B cell (primary cell): Measurements from ENCODE around the gene TMEM231. TPM values are rescaled to one million over a fixed set of nuclear protein-coding genes. Genes with fewer than 3 reads are reported as not detected.

Experiments
- ATAC-seq: fragments of 200-7000 bp; cut with Tn5 transposase; one replicate; pipeline ENCODE4 v1.10.0; 2021; ENCODE audit warnings: low read depth, mild to moderate bottlenecking, moderate number of reproducible peaks, moderate library complexity
- CTCF ChIA-PET: fragments of 350-600 bp; sonication (Branson Sonifier 250); formaldehyde crosslinking; loops from one replicate; lab custom pipeline; 2021; ENCODE audit warnings: antibody characterized with exemption, inconsistent platforms; lab: Charles Lee
- POLR2A ChIA-PET: fragments of 350-600 bp; sonication (Branson Sonifier 250); formaldehyde crosslinking; loops from one replicate; lab custom pipeline; 2021; ENCODE audit warnings: antibody characterized with exemption; lab: Charles Lee
- DNase-seq: peaks from one replicate; pipeline ENCODE4 v3.0.0; 2013
- H2AFZ ChIP-seq: 2 replicates; pipeline ENCODE4 v1.6.1; 2012; ENCODE audit warnings: mild to moderate bottlenecking, low read depth, low read length; ENCODE audit not compliant: insufficient read depth, poor library complexity, severe bottlenecking
- H3K27ac ChIP-seq, 2 donors: 1 replicate in 1 of 2; 2 replicates in 1 of 2; pipeline ENCODE4 v1.5.1; 2012 to 2013; ENCODE audit warnings: low read length in 2 of 2, mild to moderate bottlenecking in 2 of 2, moderate library complexity in 1 of 2
- H3K27me3 ChIP-seq, 4 experiments: fragments of 200-600 bp in 1 of 4; sonication (generic) in 1 of 4; replicated peaks in 1 of 4; 1 replicate in 2 of 4; 2 replicates in 2 of 4; pipeline versions ENCODE4 v1.6.1 to v1.7.0; 2013 to 2016; ENCODE audit warnings: low read length in 3 of 4, mild to moderate bottlenecking in 2 of 4, mixed read lengths in 1 of 4, moderate library complexity in 1 of 4; ENCODE audit not compliant: insufficient read depth in 4 of 4, control insufficient read depth in 3 of 4; ENCODE audit errors: control extremely low read depth in 1 of 4
- H3K36me3 ChIP-seq, 2 experiments: replicated peaks in 1 of 2; 1 replicate in 1 of 2; 2 replicates in 1 of 2; pipeline versions ENCODE4 v1.6.1 to v1.7.1; 2013; ENCODE audit warnings: low read length in 1 of 2; ENCODE audit not compliant: insufficient read depth in 2 of 2, control insufficient read depth in 1 of 2; ENCODE audit errors: control extremely low read depth in 1 of 2, extremely low read depth in 1 of 2
- H3K4me1 ChIP-seq, 2 donors: fragments of 200-600 bp in 1 of 2; sonication (generic) in 1 of 2; 1 replicate in 1 of 2; 2 replicates in 1 of 2; pipeline versions ENCODE4 v1.5.1 to v1.6.1; 2013 to 2017; ENCODE audit warnings: low read length in 2 of 2; ENCODE audit not compliant: control insufficient read depth in 2 of 2, insufficient read depth in 2 of 2
- H3K4me2 ChIP-seq: replicated peaks from 2 replicates; pipeline ENCODE3; 2012; ENCODE audit warnings: mild to moderate bottlenecking, low read depth, low read length; ENCODE audit not compliant: poor library complexity, severe bottlenecking
- H3K4me3 ChIP-seq, 5 experiments: fragments of 200-600 bp in 1 of 5; sonication (generic) in 1 of 5; 1 replicate in 3 of 5; 2 replicates in 2 of 5; pipeline versions ENCODE4 v1.5.1 to v1.7.0; 2011 to 2016; ENCODE audit warnings: low read length in 4 of 5, mild to moderate bottlenecking in 4 of 5, low read depth in 2 of 5, control low read depth in 1 of 5, moderate library complexity in 1 of 5; ENCODE audit not compliant: insufficient read depth in 1 of 5; ENCODE audit errors: control extremely low read depth in 1 of 5, extremely low read depth in 1 of 5
- H3K79me2 ChIP-seq: fragments of 200-600 bp; sonication (generic); one replicate; pipeline ENCODE4 v1.6.0; 2016; ENCODE audit warnings: low read length; ENCODE audit not compliant: control insufficient read depth, insufficient read depth
- H3K9ac ChIP-seq: fragments of 200-600 bp; sonication (generic); 2 replicates; pipeline ENCODE4 v1.6.1; 2017; ENCODE audit warnings: mild to moderate bottlenecking, low read length, moderate library complexity
- H3K9me3 ChIP-seq, 3 donors: one replicate each; pipeline versions ENCODE4 v1.6.1 to v1.7.1; 2013; ENCODE audit warnings: low read length in 2 of 3; ENCODE audit not compliant: control insufficient read depth in 2 of 3, insufficient read depth in 1 of 3; ENCODE audit errors: control extremely low read depth in 1 of 3
- H4K20me1 ChIP-seq: 2 replicates; pipeline ENCODE4 v1.6.0; 2012; ENCODE audit warnings: mild to moderate bottlenecking, low read length; ENCODE audit not compliant: insufficient read depth, control insufficient read depth, poor library complexity, severe bottlenecking
- H3K27ac Mint-ChIP-seq: one replicate; pipeline ENCODE4 v1.8.0; 2021; ENCODE audit warnings: mixed read lengths
- H3K27me3 Mint-ChIP-seq: one replicate; pipeline ENCODE4 v1.8.0; 2021; ENCODE audit warnings: mixed read lengths
- H3K4me1 Mint-ChIP-seq: one replicate; pipeline ENCODE4 v1.8.0; 2021; ENCODE audit warnings: mixed read lengths
- H3K4me3 Mint-ChIP-seq: one replicate; pipeline ENCODE4 v1.8.0; 2021; ENCODE audit warnings: mixed read lengths
- H3K9me3 Mint-ChIP-seq: one replicate; pipeline ENCODE4 v1.8.0; 2022; ENCODE audit warnings: mixed read lengths; ENCODE audit not compliant: insufficient read depth
- EZH2 ChIP-seq: IDR thresholded peaks from 2 replicates; pipeline ENCODE4 v1.6.1; 2012; ENCODE audit warnings: borderline replicate concordance, low read depth, mild to moderate bottlenecking, moderate library complexity, low read length; ENCODE audit not compliant: insufficient read depth, poor library complexity, severe bottlenecking
- WGBS: methylation state at CpG from one replicate; pipeline ENCODE4 v1.1.5; 2013; ENCODE audit warnings: missing lambda C conversion rate; ENCODE audit not compliant: insufficient coverage; 5-methylcytosine and 5-hydroxymethylcytosine counted together
- intact Hi-C: fragments of 100-400 bp; cut with micrococcal nuclease; formaldehyde crosslinking; loops from one replicate; pipeline ENCODE4 v1.10.0; 2022
- polyA plus RNA-seq: library from polyadenylated mRNA; depleted of rRNA; stranded (reverse); fragments of >200 nt; gene quantifications from 2 replicates; pipeline ENCODE4 v1.2.3, GENCODE V29; 2012
- total RNA-seq, 2 donors: library from RNA; stranded (reverse); fragments of 120-200 nt in 1 of 2; gene quantifications; 1 replicate in 1 of 2; 2 replicates in 1 of 2; pipeline versions ENCODE4 v1.2.3 to v1.2.4, GENCODE V29; 2013 to 2022
- TF ChIP-seq, protein P1 (sequence below): fragments of 200-600 bp; IDR thresholded peaks from one replicate; pipeline ENCODE4 v1.8.0; 2022; ENCODE audit warnings: antibody characterized with exemption, mild to moderate bottlenecking

TMEM231 gene
- total and polyA plus RNA-seq, 2 donors (not counting 1 experiment from before 2014, with no cell fraction given) = 4.2 to 6.0 TPM

GRCh38 chr16:75491876-75492275, 64.2 kb downstream of the TMEM231 start:
- Mint-ChIP-seq H3K9me3 (no peaks in the 10 kb centered on the region), H3K27me3 (peaks cover 22% of the 10 kb centered on the region), H3K27ac (no peak overlapping the region), H3K4me3 (no peak overlapping the region), H3K4me1 (peaks cover 17% of the 10 kb centered on the region)
- no peak for ATAC-seq
- Histone ChIP-seq H3K79me2 (no peaks in the 10 kb centered on the region), H3K36me3 (no peaks in the 10 kb centered on the region), H3K4me1 (peaks cover 7 to 11% of the 10 kb centered on the region in 2 donors), H2AFZ (no peak overlapping the region), H3K27ac (no peak overlapping the region), H3K27me3 (peaks cover 0 to 16% (median 5%) of the 10 kb centered on the region in 4 experiments), H3K9me3 (peaks cover 0 to 3% (median 0%) of the 10 kb centered on the region in 3 donors), H3K9ac (no peak overlapping the region), H3K4me2 (no peak overlapping the region), H4K20me1 (no peaks in the 10 kb centered on the region), H3K4me3 (no peak overlapping the region)
- no peak for DNase-seq
- intact Hi-C loops = no loop called here
- ChIA-PET CTCF (interaction anchor here (1.0 to 1.2 kb wide), 2 partner anchors 20 to 25 kb away, joined by 3 read pairs; no protein-coding TSS in a partner anchor), POLR2A (no interaction called here)
- no peak for TF ChIP-seq EZH2
- TF ChIP-seq, protein P1, sequence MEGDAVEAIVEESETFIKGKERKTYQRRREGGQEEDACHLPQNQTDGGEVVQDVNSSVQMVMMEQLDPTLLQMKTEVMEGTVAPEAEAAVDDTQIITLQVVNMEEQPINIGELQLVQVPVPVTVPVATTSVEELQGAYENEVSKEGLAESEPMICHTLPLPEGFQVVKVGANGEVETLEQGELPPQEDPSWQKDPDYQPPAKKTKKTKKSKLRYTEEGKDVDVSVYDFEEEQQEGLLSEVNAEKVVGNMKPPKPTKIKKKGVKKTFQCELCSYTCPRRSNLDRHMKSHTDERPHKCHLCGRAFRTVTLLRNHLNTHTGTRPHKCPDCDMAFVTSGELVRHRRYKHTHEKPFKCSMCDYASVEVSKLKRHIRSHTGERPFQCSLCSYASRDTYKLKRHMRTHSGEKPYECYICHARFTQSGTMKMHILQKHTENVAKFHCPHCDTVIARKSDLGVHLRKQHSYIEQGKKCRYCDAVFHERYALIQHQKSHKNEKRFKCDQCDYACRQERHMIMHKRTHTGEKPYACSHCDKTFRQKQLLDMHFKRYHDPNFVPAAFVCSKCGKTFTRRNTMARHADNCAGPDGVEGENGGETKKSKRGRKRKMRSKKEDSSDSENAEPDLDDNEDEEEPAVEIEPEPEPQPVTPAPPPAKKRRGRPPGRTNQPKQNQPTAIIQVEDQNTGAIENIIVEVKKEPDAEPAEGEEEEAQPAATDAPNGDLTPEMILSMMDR = no peak
- 100% methylated on average over 1 of the region's 1 CpG for WGBS

DNA sequence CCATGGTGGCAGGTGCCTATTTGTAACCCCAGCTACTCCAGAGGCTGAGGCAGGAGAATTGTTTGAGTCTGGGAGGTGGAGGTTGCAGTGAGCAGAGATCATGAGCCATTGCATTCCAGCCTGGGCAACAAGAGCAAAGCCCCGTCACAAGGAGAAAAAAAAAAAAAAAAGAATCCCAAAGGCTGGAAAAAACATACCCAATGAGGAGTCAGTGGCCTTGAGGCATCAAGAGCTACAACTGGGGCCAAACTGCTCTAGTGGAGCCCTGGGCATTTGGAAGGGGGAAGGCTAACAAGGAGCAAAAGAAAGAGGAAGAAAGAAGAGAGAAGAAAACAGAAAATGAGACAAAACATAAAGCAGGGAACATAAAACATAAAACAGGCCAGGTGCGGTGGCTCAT, 67.7 kb downstream of the TMEM231 start:
- H3K9me3 ChIP-seq = no peaks in the 10 kb centered on the region
- no peak overlapping the region for H3K9ac ChIP-seq
- H2AFZ ChIP-seq = no peak overlapping the region
- no peaks in the 10 kb centered on the region for H4K20me1 ChIP-seq
- no peaks in the 10 kb centered on the region for H3K36me3 ChIP-seq
- ATAC-seq (no peak), DNase-seq (no peak)
- WGBS = 60% methylated on average over 1 of the region's 2 CpGs
- no peaks in the 10 kb centered on the region for H3K27me3 ChIP-seq
- Mint-ChIP-seq H3K9me3 (no peaks in the 10 kb centered on the region), H3K4me1 (peaks cover 31% of the 10 kb centered on the region), H3K27ac (no peak overlapping the region), H3K27me3 (peaks cover 4% of the 10 kb centered on the region), H3K4me3 (no peak overlapping the region)
- no peak overlapping the region for H3K27ac ChIP-seq
- peaks cover 0 to 3% of the 10 kb centered on the region in 2 donors for H3K4me1 ChIP-seq
- intact Hi-C loops = no loop called here
- ChIA-PET POLR2A (interaction anchor here (0.7 kb wide), 1 partner anchor 12 kb away, joined by 4 read pairs; no protein-coding TSS in a partner anchor), CTCF (no interaction called here)
- no peak overlapping the region for H3K4me2 ChIP-seq
- TF ChIP-seq, protein P1 = no peak
- no peak overlapping the region for H3K4me3 ChIP-seq
- no peaks in the 10 kb centered on the region for H3K79me2 ChIP-seq

Other genes starting within 250 kb of the TMEM231 start
- gene CFDP1, start 122.7 kb downstream of the TMEM231 start, total RNA-seq = 39.5 and 42.8 TPM in 2 replicates
- gene CFDP1, start 122.7 kb downstream of the TMEM231 start, polyA plus RNA-seq = 6.3 and 20.3 TPM in 2 replicates
- 37.9 and 45.6 TPM in 2 replicates for gene TMEM170A, start 91.6 kb downstream of the TMEM231 start, total RNA-seq
- gene TMEM170A, start 91.6 kb downstream of the TMEM231 start, polyA plus RNA-seq = 21.8 and 41.9 TPM in 2 replicates
- gene CHST6, start 60.8 kb downstream of the TMEM231 start, total RNA-seq = 0.07 and 0.17 TPM in 2 replicates
- 0.01 TPM in 1 of 2 replicates, not detected in the other for gene CHST6, start 60.8 kb downstream of the TMEM231 start, polyA plus RNA-seq
- gene CHST5, start 20.1 kb downstream of the TMEM231 start, total RNA-seq = 0.56 and 0.99 TPM in 2 replicates
- not detected in 2 replicates for gene CHST5, start 20.1 kb downstream of the TMEM231 start, polyA plus RNA-seq
- gene GABARAPL2, start 10.1 kb upstream of the TMEM231 start, total RNA-seq = 84.8 and 84.9 TPM in 2 replicates
- 73.0 and 107 TPM in 2 replicates for gene GABARAPL2, start 10.1 kb upstream of the TMEM231 start, polyA plus RNA-seq
- 71.2 and 75.2 TPM in 2 replicates for gene ADAT1, start 67.0 kb upstream of the TMEM231 start, total RNA-seq
- 28.4 and 31.7 TPM in 2 replicates for gene ADAT1, start 67.0 kb upstream of the TMEM231 start, polyA plus RNA-seq
- 102 and 114 TPM in 2 replicates for gene KARS1, start 91.4 kb upstream of the TMEM231 start, total RNA-seq
- gene KARS1, start 91.4 kb upstream of the TMEM231 start, polyA plus RNA-seq = 70.7 and 72.4 TPM in 2 replicates
- 74.6 and 75.2 TPM in 2 replicates for gene TERF2IP, start 91.5 kb upstream of the TMEM231 start, total RNA-seq
- 63.1 and 91.1 TPM in 2 replicates for gene TERF2IP, start 91.5 kb upstream of the TMEM231 start, polyA plus RNA-seq
- gene CPHXL2, start 120.8 kb upstream of the TMEM231 start, total RNA-seq = not detected in 2 replicates
- not detected in 2 replicates for gene CPHXL2, start 120.8 kb upstream of the TMEM231 start, polyA plus RNA-seq
- gene DUXB, start 145.2 kb upstream of the TMEM231 start, total RNA-seq = not detected in 2 replicates
- gene DUXB, start 145.2 kb upstream of the TMEM231 start, polyA plus RNA-seq = not detected in 2 replicates
- gene CPHXL, start 170.2 kb upstream of the TMEM231 start, total RNA-seq = not detected in 2 replicates
- gene CPHXL, start 170.2 kb upstream of the TMEM231 start, polyA plus RNA-seq = not detected in 2 replicates